Activated CD8-positive, alpha-beta memory T cell treated with anti-CD3 and anti-CD28 coated beads, Interleukin-2, amount 50 U/mL, for 24 hours (primary cell): ENCODE measurements around the gene ICOSLG.
"Not testable (repeated sequence)": the region's sequence is repeated elsewhere in the genome, so short reads cannot be mapped to it uniquely, and the experiment has no call there.

Source experiments
- DNase-seq: peaks from one replicate; pipeline ENCODE4 v3.0.0-alpha.2; 2020; ENCODE audit errors: extremely low read depth

The ICOSLG gene

DNA sequence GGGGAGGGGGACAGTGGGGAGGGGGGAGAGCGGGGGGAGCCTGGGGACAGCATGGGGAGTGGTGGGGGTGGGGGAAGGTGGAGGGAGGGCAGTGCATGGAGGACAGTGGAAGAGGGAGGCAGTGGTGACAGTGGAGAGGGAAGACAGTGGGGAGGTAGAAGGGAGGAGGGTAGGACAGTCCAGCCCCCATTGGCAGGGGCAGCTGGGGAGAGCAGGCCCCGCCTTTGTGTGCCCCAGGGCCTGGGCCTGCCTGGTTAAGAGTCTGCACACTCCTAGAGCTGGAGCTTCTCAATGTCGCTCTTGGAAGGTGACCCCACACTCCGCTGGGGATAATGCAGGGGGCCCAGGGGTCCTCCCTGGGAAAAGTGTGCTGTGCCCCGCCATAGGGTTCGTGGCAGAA lies 15.1 kb downstream of the ICOSLG start:
- DNase-seq, result not testable (repeated sequence)

DNA sequence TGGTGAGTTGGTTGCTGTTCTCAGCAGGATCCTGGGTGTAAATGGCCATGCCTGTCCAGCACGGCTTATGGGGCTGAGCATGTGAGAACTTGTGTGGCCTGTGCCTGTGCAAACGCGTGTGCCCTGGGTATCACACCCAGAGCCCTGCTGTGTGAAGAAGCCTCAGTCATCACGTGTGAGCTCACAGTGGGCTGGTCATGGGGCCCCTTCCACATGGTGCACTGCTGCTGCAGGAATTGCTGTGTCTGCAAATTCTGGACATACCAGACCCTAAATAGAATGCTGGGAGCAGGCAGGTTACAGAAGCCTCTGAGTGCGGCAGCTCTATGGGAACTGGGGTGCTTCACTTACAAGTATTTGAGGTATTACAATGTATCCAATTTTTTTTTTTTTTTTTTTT lies 17.4 kb downstream of the ICOSLG start:
- DNase-seq, result not testable (repeated sequence)

DNA sequence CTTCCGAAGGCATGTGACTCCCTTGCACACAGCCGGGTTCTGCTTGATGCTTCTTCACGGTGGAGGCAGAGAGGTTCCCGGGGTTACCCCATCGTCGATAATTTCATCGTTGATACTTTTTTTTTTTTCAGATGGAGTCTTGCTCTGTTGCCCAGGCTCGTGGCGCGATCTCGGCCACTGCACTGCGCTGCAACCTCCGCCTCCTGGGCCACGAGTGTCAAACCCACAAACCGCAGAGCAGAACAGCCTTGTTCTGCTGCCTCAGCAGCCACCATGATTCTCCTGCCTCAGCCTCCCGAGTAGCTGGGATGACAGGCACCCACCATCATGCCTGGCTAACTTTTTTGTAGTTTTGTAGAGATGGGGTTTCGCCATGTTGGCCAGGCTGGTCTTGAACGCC lies 20.1 kb downstream of the ICOSLG start:
- not testable (repeated sequence) for DNase-seq

DNA sequence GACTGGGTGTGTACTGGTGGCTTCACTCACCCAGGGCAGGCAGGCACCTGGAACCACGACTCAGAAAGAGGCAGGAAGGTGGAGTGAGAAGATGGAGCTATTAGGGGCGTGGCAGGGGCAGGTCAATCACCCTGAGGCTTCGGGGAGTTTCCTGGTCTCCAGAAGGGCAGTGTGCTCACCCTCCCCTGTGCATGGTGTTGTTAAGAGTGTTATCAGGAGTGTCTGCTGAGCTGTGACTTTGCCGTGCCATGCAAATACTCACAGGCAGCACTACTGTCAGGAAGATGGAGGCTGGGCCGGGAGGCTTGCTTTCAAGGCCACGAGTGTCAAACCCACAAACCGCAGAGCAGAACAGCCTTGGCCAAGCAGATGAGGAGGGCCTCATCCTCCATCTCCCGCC lies 22.3 kb downstream of the ICOSLG start:
- not testable (repeated sequence) for DNase-seq

DNA sequence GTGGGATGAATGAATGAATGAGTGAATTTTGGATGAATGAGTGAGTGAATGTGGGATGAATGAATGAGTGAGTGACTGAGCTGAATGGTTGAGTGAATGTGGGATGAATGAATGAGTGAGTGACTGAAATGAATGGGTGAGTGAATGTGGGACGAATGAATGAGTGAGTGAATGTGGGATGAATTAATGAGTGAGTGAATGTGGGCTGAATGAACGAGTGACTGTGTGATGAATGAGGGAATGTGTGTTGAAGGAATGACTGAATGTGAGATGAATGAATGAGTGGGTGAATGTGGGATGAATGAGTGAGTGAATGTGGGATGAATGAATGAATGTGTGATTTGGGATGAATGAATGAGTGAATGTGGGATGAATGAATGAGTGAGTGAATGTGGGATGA lies 28.8 kb downstream of the ICOSLG start:
- not testable (repeated sequence) for DNase-seq

DNA sequence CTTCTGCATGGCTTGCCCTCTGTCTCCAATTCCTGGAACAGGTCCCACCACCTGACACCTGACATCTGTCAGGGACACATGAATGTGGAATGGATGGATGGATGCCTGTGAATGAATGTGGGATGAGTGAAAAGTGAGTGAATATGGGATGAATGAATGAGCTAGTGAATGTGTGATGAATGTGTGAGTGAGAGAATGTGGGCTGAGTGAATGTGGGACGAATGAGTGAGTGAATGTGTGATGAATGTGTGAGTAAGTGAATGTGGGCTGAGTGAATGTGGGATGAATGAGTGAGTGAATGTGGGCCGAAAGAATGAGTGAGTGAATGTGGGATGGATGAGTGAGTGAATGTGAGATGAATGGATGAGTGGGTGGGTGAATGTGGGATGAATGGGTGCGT lies 29.2 kb downstream of the ICOSLG start:
- not testable (repeated sequence) for DNase-seq

DNA sequence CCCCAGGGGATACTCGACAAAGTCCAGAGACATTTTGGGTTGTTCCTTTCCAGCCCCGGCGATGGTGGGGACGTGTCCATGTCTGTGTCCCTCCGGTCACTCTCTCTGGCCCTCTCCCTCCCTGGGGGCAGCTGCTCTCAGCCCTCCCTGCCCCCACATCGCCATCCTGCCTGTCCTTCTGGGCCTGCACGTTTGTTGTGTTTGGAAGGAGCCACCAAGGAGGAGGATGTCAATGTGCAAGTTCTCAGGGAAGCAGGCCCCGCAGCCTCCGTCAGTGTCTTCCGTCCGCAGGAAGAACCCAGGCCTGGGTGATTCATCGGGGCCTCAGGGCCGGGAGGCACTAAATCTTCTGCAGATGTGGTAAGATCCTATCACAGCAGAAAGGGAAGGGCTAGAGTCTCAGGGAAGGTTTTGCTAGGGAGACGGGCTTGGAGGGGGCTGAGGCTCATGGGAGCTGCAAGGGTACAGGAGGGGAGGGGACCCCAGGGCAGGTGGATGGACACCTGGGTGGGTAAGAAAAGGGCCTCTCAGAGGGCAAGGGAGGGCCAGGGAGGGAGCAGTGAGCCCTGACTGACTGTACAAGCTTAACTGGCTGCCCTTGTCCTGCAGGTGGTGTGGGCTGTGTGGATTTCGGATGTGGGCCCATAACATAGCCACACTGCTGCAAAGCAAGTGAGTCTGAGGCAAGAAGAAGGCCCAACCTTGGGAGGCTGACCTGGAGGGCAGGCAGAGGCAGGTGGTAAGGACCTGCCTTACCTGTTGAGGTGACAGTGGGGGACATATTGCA lies 32.7 kb downstream of the ICOSLG start:
- DNase-seq, result not testable (repeated sequence)

DNA sequence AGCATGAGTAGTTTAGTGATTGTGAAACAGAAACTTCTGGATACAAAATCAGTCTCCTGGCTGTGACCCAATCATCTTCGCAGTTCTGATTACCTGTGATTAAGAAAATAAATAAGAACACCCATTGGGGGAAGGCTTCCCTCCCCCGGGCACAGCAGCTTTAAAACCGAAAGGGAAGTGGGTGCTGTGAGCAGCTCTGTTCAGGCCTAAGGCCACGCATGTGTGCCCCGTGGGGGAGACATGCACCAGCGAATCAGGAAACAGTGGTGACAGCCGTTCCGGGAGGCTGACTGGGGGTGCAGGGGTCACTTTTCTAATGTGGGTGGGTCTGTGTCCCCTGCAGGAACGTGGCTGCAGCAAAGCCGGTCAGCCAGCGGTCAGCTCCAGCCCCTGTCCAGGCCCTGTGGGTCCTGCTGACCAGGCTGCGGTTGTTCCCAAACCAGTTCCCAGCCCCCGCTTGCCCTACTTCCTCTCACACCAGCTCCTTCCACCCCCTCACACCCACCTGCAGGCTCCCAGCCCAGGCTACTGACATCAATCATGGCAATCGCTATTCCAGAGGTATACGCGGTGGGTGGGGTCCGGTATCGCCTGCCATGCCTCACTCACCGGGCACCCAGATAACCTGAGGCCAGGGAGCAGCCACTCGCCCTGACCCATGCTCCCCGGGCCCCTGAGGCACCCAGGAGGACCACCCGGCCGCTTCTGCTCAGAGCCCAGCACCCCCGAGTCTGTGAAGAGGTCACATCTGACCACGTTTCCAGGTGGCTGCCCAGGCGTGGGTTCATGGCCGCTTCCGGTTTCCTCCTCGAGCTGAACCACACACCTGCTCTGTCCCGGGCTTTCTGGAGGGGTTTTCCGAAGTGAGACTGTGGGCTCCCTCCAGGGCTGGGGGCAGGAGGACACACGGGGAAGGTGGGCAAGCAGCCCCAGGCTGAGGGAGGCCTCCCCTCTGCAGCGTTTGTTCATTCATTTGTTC lies 33.8 kb downstream of the ICOSLG start:
- DNase-seq, result not testable (repeated sequence)

DNA sequence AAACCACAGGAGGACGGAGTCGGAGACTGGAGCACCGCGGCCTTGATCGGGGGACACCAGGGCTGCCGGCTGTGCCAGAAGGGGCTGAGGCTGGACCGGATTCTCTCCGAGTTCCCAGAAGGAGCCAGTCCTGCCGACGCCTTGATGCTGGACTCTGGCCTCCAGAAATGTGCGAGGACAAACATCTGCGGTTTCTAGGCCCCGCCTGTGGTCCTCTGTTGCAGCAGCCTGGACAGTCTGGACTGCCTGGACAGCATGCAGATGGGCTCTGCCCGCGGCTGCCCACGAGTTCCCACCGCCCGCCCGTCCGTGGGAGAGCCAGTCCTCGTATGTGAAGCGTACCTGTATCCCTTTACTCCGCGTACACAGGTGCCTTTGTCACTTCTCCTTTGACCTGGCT lies 34.6 kb downstream of the ICOSLG start:
- not testable (repeated sequence) for DNase-seq

DNA sequence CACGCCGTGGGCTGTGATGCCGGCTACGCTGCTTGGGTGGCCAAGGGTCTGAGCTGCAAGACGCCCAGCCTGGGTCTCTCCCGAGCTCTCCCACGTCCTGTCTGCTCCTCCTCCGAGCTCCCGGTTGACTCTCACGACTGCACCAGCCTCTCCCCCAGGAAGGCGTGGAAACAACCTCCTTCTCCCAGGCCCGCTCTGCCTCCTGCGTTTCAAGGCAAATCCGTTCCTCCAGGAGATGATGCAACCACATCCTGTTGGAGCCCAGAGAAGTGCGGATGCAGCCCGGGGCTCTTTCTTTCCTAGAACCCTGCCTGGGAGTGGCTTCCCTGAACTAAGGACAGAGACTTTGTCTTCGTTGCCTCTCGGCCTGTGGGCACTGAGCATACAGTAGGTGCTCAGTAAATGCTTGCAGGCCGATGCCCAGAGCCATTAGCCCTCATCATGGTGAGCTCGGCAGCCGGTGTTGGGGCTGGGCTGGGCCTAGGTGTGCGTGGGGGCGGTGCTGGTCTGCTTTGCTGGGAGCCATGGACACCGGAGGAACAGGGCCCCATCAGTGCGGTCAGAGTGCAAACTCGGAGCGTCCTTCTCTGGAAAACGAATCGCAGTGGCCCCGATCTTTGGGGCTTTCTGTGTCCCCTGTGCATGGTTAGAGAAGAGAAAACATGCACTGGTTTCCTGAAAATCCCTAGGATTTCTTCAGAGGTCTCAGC lies 38.0 kb downstream of the ICOSLG start:
- DNase-seq, result not testable (repeated sequence)

DNA sequence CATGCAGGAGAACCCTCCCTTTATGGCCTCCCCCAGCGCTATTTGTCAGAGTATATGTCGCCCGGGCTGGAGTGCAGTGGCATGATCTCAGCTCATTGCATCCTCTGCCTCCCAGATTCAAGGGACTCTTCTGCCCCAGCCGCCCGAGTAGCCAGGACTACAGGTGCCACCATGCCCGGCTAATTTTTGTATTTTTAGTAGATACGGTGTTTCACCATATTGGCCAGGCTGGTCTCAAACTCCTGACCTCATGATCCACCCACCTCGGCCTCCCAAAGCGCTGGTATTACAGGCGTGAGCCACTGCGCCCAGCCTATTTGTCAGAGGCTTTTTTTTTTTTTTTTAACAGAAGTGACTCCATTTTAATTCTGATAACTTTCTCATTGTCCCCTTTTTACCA lies 40.7 kb downstream of the ICOSLG start:
- DNase-seq, result not testable (repeated sequence)

DNA sequence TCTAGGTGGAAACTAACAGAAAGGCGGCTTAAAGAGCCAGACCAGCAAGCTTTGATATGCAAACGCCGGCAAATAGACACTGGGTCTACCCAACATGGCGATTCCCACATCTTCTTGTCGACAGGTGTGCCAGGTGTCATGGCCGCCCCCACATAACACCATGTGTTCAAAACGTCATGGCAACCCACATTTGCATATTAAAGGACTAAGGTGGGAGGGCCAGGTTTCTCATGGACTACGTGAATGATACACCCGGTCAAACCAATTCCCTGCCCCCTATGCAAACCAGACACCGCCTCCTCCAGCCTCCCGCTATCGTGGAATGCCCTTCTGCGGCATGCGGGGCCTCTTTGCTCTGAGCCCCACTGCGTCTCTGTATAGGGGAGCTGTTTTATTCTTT lies 41.3 kb downstream of the ICOSLG start:
- DNase-seq, result no peak

DNA sequence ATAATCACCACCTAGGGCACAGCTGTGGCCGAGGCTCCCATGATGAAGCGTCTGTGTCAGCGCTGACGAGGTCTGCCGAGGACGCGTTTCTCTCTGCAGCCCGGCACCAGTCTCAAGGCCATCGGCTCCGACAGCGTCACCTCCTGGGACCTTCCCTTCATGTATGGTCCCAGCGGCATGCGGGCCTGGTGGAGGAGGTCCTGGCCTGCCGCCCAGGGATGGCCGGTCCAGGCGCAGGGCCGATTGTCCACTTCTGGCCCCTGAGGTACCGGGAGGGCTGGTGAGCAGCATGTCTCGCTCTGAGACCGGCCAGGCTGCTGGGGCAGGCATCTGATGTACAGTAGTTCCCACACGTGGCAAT lies 43.6 kb downstream of the ICOSLG start:
- not testable (repeated sequence) for DNase-seq

DNA sequence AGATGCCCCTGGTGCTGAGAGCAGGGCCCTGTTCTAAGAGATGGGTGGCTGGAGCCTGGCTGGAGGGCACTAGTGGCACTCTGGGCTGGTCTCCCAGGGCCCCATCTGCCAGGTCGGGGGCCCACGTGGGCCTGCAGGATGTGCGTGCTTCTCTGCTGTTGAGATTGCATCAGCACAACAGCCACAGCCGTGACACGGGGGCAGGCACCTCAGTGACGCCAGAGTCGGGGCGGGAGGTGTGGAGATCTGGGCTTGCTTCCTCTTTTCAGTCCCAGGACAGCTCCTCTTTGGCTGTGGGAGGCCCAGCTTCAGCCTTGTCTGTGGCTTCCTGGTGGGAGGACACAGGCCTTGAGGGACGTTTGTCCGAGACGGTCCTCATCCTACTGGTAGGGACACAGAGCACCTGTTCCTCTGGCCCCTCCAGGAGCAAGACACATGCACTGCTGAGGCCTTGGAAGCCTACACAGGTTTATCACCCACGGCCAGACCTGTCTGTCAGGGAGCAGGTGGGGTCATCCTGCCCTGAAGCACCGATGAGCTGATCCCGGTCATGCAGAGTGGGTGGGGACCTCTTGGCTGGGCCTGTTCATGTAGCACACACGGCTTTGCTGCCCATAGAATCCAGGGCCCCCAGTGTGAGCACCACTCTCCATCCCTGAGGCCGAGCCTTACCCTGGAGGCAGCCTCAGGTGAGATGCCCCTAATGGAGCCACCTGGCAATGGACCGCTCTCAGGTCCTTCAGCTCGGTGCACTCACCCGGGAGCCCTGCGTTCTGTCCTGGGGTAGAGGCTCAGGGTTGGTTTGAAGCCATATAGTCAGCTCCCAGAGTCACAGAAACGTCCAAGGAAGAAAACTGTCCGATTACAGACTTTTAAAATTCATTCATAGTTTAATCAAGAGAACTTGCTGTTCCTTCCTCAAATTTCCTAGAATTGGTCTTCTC lies 44.3 kb downstream of the ICOSLG start:
- peak; percentile 25 for DNase-seq

DNA sequence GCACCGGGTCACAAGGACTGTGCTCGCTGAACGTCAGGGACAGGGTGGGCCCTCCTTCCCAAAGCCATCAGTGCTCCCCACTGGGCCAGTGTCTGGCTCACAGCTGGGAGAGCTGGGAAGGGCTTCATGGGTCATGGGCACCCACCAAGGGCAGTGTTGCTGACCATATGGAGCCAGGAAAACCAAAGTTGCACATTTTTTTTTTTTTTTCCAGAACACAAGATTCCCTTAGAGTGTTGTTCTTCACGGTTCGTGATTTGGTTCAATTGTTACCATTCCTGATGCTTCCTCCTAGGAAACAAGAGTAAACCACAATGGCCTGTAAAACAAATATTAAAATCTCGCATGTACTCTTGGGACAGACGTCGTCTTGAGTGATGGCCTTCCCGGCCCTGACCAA lies 45.9 kb downstream of the ICOSLG start:
- not testable (repeated sequence) for DNase-seq

DNA sequence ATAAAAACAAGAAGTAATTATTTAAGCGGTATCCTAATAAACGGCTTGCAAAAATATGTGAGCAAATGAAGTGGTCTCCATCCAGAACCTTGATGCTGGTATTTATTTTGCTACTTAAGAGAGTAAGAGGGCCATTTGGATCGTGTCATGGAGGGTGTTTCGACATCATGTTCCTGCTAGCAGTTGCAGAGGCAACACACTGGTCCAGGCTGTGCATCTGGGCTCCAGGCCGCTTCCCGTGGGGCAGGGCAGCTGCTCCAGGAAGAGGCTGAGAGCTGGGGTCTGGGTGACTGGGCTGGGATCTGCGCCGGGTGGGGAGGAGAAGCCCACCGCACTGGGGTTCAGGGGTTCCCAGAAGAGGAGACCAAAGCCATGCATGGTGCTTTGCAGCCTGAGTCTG lies 46.3 kb downstream of the ICOSLG start:
- DNase-seq, result not testable (repeated sequence)

DNA sequence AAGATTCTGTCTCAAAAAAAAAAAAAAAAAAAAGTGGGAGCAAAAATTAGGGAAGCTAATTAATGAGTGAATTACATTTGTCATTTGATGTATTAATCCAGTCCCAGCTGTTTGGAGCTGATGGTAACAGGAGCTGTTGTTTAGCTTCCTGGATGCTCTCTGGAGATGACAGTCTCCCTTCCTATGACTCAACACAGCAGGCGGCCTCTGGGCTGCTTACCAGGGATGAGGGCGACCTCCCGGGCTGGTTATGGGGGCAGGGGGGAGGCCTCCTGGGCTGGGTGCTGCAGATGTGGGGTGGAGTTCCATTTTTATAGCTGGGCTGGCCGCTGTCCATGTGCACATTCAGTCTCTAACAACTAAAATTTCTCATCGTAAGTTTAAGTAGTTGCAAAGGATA lies 47.6 kb downstream of the ICOSLG start:
- not testable (repeated sequence) for DNase-seq

DNA sequence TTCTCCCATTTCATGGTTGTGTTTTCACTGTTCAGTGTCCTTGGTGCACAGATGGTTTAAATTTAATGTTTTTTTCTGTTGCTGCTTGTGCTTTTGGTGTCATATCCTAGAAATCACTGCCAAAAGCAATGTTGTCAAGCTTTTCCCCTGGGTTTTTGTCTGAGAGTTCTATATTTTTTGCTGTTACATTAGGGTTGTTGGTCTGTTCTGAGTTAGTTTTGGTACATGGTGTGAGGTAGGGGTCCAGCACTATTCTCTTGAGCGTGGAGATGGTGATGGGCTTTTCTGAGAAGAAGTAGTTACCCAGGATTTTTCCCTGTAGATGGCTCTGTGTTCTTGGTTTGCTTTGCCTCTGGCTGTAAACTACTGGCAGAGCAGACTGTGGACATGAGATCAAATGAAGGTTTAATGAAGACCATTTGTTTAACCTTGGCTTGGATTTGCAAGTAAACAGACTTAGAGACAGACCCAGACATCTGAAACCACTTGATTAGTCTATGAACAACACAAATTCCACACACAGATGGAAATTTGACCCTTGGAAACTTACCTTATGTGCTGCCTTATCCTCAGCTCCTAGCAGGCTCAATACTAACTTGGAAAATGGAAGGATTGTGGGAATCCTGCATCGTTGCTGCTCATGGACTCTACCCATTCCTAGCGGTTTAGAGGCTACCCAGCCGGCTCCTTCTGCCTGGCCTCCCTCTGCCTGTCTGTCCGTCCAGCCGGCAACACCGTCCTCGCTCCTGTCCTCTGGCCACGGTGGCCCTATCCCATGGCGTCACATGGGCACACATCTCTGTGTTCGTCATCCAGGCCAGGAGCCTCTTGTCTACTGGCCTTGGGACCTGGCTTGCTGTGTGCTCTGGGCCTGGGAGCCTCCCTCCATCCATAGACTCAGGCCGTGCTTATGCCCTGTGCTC lies 50.1 kb downstream of the ICOSLG start:
- not testable (repeated sequence) for DNase-seq

DNA sequence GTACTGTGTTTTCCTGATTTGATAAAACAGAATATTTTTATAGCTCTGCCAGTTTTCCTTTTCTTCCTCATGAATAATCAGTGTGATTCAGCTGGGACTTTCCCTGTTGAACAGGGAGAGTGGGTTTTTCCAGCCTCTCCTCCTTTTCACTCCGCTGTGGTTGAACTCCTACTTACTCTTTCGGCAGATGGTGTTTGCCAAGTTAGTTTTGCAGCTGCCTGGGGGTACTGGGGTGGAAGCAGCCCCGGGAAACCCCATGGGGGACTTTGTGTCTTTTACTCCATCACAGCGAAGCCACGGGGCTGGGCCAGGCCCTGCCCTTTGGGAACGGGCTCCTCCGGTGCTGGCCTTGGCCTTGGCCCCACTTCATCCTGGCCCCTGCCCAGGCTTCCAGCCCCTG lies 55.9 kb downstream of the ICOSLG start:
- not testable (repeated sequence) for DNase-seq

DNA sequence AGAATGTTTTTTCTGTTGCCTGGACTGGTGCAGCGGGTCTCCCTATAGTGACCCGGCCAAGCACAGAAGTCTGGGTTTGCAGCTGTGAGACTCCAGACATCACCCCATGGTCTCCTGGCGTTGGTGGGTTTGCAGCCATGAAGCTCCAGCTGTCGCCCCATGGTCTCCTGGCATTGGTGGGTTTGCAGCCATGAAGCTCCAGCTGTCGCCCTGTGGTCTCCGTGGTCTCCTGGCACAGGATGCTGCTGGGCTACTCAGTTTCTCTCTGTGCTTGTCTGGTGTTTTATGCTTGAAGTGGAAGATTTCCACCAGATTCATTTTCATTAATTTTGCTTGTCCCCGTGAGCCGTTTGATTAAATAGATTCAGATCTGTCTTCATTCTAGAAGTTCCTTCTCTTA lies 58.5 kb downstream of the ICOSLG start:
- not testable (repeated sequence) for DNase-seq
